Keratinocyte (primary cell): ENCODE measurements around the gene FBXL5.

ENCODE experiments used
- CTCF ChIP-seq, 3 experiments: IDR thresholded peaks in 1 of 3; conservative IDR thresholded peaks in 1 of 3; optimal IDR thresholded peaks in 1 of 3; 2 replicates in 2 of 3; 3 replicates in 1 of 3; pipeline versions ENCODE3 to v1.5.1; 2011; ENCODE audit warnings: low read length in 3 of 3, mild to moderate bottlenecking in 3 of 3, moderate library complexity in 2 of 3, control low read depth in 1 of 3, inconsistent platforms in 1 of 3; ENCODE audit not compliant: insufficient read depth in 2 of 3; ENCODE audit errors: extremely low read depth in 1 of 3
- EZH2 ChIP-seq: IDR thresholded peaks from one replicate; pipeline ENCODE4 v1.6.1; 2012; ENCODE audit warnings: inconsistent platforms, mild to moderate bottlenecking, low read length, moderate library complexity

GRCh38 chr4:15681067-15681371, 25.9 kb upstream of the FBXL5 start:
- TF ChIP-seq CTCF (optimal IDR thresholded peaks at IDR 0.05 in 1 of 3, IDR thresholded peaks at IDR 0.05 in 1 of 3, conservative IDR thresholded peaks at IDR 0.05 in 1 of 3; ENCODE audit: extremely low read depth in 1 of 3, insufficient read depth in 2 of 3, low read length in 3 of 3) (no peak), EZH2 (no peak)
